Measurements from ENCODE around the gene VWA8. TPM values are rescaled to one million over a fixed set of nuclear protein-coding genes. Genes with fewer than 3 reads are reported as not detected.
A peak's percentile ranks its signal among the peaks of the same experiment; 100 is the strongest.
"Not testable (repeated sequence)": the region's sequence is repeated elsewhere in the genome, so short reads cannot be mapped to it uniquely, and the experiment has no call there.

The VWA8 gene
- total RNA-seq, 1 donor from 2014 or later: 15.8 TPM

GRCh38 chr13:41847216-41847615 is 113.7 kb downstream of the VWA8 start:
- Mint-ChIP-seq H3K36me3 (ENCODE audit: unreplicated experiment) (peaks cover 7% of the 10 kb centered on the region), H3K4me1 (ENCODE audit: unreplicated experiment) (peaks cover 24% of the 10 kb centered on the region), H3K27ac (ENCODE audit: unreplicated experiment) (no peak overlapping the region), H3K4me3 (ENCODE audit: unreplicated experiment) (no peak overlapping the region), H3K9me3 (ENCODE audit: unreplicated experiment) (no peaks in the 10 kb centered on the region), H3K27me3 (ENCODE audit: unreplicated experiment) (no peaks in the 10 kb centered on the region)
- DNase-seq (ENCODE audit: extremely low spot score, unreplicated experiment): no peak
- TF ChIP-seq CTCF (IDR thresholded peaks at IDR 0.05): no peak

- Mint-ChIP-seq H3K36me3 (ENCODE audit: unreplicated experiment) (peaks cover 19% of the 10 kb centered on the region), H3K4me1 (ENCODE audit: unreplicated experiment) (peaks cover 24% of the 10 kb centered on the region), H3K27ac (ENCODE audit: unreplicated experiment) (no peak overlapping the region), H3K4me3 (ENCODE audit: unreplicated experiment) (no peak overlapping the region), H3K9me3 (ENCODE audit: unreplicated experiment) (no peaks in the 10 kb centered on the region), H3K27me3 (ENCODE audit: unreplicated experiment) (no peaks in the 10 kb centered on the region)
- TF ChIP-seq CTCF (IDR thresholded peaks at IDR 0.05): no peak
- DNase-seq (ENCODE audit: extremely low spot score, unreplicated experiment): no peak
These were observed 118.8 kb downstream of the VWA8 start for GRCh38 chr13:41842036-41842620.

GRCh38 chr13:41837629-41838028 is 123.3 kb downstream of the VWA8 start:
- no peak for TF ChIP-seq CTCF (IDR thresholded peaks at IDR 0.05)
- Mint-ChIP-seq H3K4me1 (ENCODE audit: unreplicated experiment) (peaks cover 29% of the 10 kb centered on the region), H3K36me3 (ENCODE audit: unreplicated experiment) (peaks cover 21% of the 10 kb centered on the region), H3K4me3 (ENCODE audit: unreplicated experiment) (no peak overlapping the region), H3K9me3 (ENCODE audit: unreplicated experiment) (peaks cover 6% of the 10 kb centered on the region), H3K27ac (ENCODE audit: unreplicated experiment) (peak overlapping the region; percentile 77), H3K27me3 (ENCODE audit: unreplicated experiment) (no peaks in the 10 kb centered on the region)
- DNase-seq (ENCODE audit: extremely low spot score, unreplicated experiment): no peak

GRCh38 chr13:41835871-41836270 is 125.0 kb downstream of the VWA8 start:
- no peak overlapping the region for H3K27ac Mint-ChIP-seq (ENCODE audit: unreplicated experiment)
- H3K36me3 Mint-ChIP-seq (ENCODE audit: unreplicated experiment): peaks cover 21% of the 10 kb centered on the region
- no peak for DNase-seq (ENCODE audit: extremely low spot score, unreplicated experiment)
- no peak for TF ChIP-seq CTCF (IDR thresholded peaks at IDR 0.05)
- peaks cover 6% of the 10 kb centered on the region for H3K9me3 Mint-ChIP-seq (ENCODE audit: unreplicated experiment)
- H3K27me3 Mint-ChIP-seq (ENCODE audit: unreplicated experiment): no peaks in the 10 kb centered on the region
- no peak overlapping the region for H3K4me3 Mint-ChIP-seq (ENCODE audit: unreplicated experiment)
- H3K4me1 Mint-ChIP-seq (ENCODE audit: unreplicated experiment): peaks cover 18% of the 10 kb centered on the region

GRCh38 chr13:41834697-41835096 is 126.2 kb downstream of the VWA8 start:
- DNase-seq (ENCODE audit: extremely low spot score, unreplicated experiment); H3K9me3 Mint-ChIP-seq (ENCODE audit: unreplicated experiment); H3K27me3 Mint-ChIP-seq (ENCODE audit: unreplicated experiment); H3K4me3 Mint-ChIP-seq (ENCODE audit: unreplicated experiment); H3K27ac Mint-ChIP-seq (ENCODE audit: unreplicated experiment): not testable (repeated sequence)
- peaks cover 18% of the 10 kb centered on the region for H3K4me1 Mint-ChIP-seq (ENCODE audit: unreplicated experiment)
- H3K36me3 Mint-ChIP-seq (ENCODE audit: unreplicated experiment): peaks cover 20% of the 10 kb centered on the region

- H3K27ac Mint-ChIP-seq (ENCODE audit: unreplicated experiment): no peak overlapping the region
- DNase-seq (ENCODE audit: extremely low spot score, unreplicated experiment): no peak
- H3K9me3 Mint-ChIP-seq (ENCODE audit: unreplicated experiment): peaks cover 6% of the 10 kb centered on the region
- H3K4me3 Mint-ChIP-seq (ENCODE audit: unreplicated experiment): no peak overlapping the region
- H3K27me3 Mint-ChIP-seq (ENCODE audit: unreplicated experiment): no peaks in the 10 kb centered on the region
- H3K4me1 Mint-ChIP-seq (ENCODE audit: unreplicated experiment): peaks cover 22% of the 10 kb centered on the region
- no peak for TF ChIP-seq CTCF (IDR thresholded peaks at IDR 0.05)
- H3K36me3 Mint-ChIP-seq (ENCODE audit: unreplicated experiment): peaks cover 13% of the 10 kb centered on the region
These were observed 127.1 kb downstream of the VWA8 start for GRCh38 chr13:41833831-41834230.
